ENCODE measurements around the gene WNT5B. TPM values are rescaled to one million over a fixed set of nuclear protein-coding genes. Genes with fewer than 3 reads are reported as not detected.

Gene WNT5B
- total and polyA plus RNA-seq, 9 of the 15 experiments (the other 6 are each of a cell fraction or from before 2014, with no cell fraction given) = 0.42 to 16.8 (median 5.4) TPM

DNA sequence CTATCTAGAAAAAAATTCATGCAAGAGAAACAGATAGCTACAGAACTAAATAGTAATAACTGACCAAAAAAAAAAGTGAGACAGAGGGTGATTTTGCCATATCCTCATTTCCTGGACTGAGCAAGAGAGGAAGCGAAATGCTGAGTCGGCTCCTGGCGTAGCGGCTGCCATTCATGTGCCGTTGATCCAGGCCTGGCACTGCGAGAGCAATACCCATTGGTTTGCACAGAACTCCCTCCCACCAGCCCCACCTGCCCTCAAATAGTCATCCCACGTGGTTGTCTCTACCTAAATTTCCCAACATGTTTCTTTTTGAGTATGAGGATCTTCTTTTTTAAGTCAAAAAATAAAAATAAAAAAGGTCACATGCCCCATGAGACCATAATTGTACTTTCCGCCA is 9.4 kb upstream of the WNT5B start (continued):
- TF ChIP-seq, protein P1, sequence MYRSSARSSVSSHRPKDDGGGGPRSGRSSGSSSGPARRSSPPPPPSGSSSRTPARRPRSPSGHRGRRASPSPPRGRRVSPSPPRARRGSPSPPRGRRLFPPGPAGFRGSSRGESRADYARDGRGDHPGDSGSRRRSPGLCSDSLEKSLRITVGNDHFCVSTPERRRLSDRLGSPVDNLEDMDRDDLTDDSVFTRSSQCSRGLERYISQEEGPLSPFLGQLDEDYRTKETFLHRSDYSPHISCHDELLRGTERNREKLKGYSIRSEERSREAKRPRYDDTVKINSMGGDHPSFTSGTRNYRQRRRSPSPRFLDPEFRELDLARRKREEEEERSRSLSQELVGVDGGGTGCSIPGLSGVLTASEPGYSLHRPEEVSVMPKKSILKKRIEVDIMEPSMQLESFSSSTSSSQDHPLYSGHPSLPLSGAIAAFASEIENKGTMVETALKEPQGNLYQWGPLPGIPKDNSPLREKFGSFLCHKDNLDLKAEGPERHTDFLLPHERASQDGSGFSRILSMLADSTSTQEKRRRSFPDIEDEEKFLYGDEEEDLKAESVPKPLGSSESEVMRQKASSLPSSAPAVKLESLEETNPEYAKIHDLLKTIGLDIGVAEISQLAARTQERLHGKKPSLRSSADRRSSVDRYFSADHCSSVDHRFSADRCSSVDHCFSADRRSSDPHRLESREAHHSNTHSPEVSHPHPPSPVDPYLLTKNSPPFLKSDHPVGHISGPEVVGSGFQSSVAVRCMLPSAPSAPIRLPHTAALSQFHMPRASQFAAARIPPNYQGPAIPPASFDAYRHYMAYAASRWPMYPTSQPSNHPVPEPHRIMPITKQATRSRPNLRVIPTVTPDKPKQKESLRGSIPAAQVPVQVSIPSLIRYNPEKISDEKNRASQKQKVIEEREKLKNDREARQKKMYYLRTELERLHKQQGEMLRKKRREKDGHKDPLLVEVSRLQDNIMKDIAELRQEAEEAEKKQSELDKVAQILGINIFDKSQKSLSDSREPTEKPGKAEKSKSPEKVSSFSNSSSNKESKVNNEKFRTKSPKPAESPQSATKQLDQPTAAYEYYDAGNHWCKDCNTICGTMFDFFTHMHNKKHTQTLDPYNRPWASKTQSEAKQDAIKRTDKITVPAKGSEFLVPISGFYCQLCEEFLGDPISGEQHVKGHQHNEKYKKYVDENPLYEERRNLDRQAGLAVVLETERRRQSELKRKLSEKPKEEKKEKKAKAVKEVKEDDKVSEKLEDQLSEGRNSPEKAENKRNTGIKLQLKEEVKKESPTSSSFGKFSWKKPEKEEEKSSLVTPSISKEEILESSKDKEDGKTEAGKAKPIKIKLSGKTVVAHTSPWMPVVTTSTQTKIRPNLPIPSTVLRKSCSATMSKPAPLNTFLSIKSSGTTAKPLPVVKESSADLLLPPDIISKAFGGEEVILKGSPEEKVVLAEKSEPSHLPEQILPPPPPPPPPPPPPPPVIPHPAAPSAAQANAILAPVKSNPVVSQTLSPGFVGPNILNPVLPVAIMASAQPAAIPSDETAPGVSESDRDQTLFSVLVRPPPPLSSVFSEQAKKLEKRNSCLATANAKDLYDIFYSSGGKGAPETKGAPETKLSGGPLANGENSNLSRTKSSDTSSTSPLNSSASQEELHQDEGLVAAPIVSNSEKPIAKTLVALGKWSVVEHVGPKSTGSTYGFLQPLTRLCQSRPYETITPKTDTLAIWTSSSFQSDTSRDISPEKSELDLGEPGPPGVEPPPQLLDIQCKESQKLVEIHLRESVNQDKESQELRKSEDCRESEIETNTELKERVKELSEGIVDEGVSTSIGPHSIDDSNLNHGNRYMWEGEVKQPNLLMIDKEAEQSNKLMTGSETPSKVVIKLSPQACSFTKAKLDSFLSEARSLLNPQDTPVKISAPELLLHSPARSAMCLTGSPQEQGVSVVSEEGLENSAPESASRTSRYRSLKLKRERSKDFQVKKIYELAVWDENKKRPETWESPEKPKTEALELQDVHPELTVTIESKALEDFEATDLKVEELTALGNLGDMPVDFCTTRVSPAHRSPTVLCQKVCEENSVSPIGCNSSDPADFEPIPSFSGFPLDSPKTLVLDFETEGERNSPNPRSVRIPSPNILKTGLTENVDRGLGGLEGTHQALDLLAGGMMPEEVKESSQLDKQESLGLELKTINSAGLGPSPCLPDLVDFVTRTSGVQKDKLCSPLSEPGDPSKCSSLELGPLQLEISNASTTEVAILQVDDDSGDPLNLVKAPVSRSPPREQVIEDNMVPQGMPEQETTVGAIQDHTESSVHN (IDR thresholded peaks at IDR 0.05; ENCODE audit: borderline replicate concordance in 1 of 2, low read depth in 1 of 2) = no peak

DNA sequence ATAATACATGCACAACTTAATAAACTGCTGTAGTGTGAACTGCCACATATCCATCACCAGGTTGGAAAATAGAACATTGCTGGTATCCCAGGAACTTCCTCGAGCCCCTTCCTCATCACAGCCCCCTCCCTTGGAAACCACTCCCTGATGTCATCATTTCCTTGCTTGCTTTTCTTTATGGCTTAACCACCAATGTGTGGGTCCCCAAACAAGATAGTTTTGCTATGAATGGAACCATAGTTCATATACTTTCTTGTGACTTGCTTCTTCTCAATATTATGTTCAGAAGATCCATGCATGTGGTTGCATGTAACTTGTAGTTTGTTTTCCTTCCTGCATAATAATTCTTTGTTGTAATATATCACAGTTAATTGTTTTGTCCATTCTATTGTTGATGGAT is 8.9 kb upstream of the WNT5B start:
- H3K4me2 ChIP-seq (ENCODE audit: insufficient read depth, low read length) = no peak overlapping the region
- CTCF ChIA-PET (ENCODE audit: low intra/inter-chr PET ratio) = no interaction called here
- H3K27me3 ChIP-seq (ENCODE audit: control insufficient read depth in 2 of 2, insufficient read depth in 2 of 2, low read length in 2 of 2) = no peaks in the 10 kb centered on the region
- H4K20me1 ChIP-seq (replicated peaks; ENCODE audit: control insufficient read depth, insufficient read depth, low read length) = no peaks in the 10 kb centered on the region
- BruUV-seq (replicated peaks) = no TSS peak
- ATAC-seq (no peak), FAIRE-seq (no peak), DNase-seq (ENCODE audit: extremely low read depth in 1 of 4, low spot score in 3 of 4) (no peak)
- no peaks in the 10 kb centered on the region for H3K79me2 ChIP-seq (ENCODE audit: control insufficient read depth, insufficient read depth, low read length)
- H3K9me1 ChIP-seq (ENCODE audit: control insufficient read depth, insufficient read depth, low read length) = no peaks in the 10 kb centered on the region
- no peak overlapping the region; the same call in 2 of the 3 replicates for H3K27ac ChIP-seq (ENCODE audit: extremely low read depth, low read depth, low read length)
- H3K36me3 ChIP-seq (ENCODE audit: control insufficient read depth, insufficient read depth, low read length) = no peaks in the 10 kb centered on the region
- no peaks in the 10 kb centered on the region for H3K9me3 ChIP-seq (replicated peaks; ENCODE audit: control insufficient read depth, insufficient read depth, low read depth, low read length)
- POLR2A ChIA-PET = no interaction called here
- no CpG with 5 or more reads among the region's 1 CpG for WGBS (ENCODE audit: insufficient coverage, low coverage, missing lambda C conversion rate)
- peaks cover 29 to 44% of the 10 kb centered on the region in 2 experiments for H3K4me1 ChIP-seq (replicated peaks in 1 of 2; ENCODE audit: control insufficient read depth in 2 of 2, insufficient read depth in 2 of 2, low read length in 2 of 2)
- no peak overlapping the region for H3K9ac ChIP-seq (ENCODE audit: insufficient read depth in 1 of 2, low read depth in 2 of 2, low read length in 2 of 2)
- H2AFZ ChIP-seq (ENCODE audit: low read depth, low read length) = 0 out of 2 replicates have a peak overlapping the region, but pooled peaks have one; percentile 58
- TF ChIP-seq TCF7L2 (IDR thresholded peaks at IDR 0.05; ENCODE audit: low read depth, low read length) = no peak
- TF ChIP-seq, protein P2, sequence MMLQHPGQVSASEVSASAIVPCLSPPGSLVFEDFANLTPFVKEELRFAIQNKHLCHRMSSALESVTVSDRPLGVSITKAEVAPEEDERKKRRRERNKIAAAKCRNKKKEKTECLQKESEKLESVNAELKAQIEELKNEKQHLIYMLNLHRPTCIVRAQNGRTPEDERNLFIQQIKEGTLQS (IDR thresholded peaks at IDR 0.05) = peak; percentile 34; the same call in 1 of the 2 replicates
- TF ChIP-seq, protein P2 (CRISPR knock-in tag; conservative IDR thresholded peaks at IDR 0.05) = no peak
- intact Hi-C loops (cut with micrococcal nuclease) = no loop called here
- no peak overlapping the region for H3K4me3 ChIP-seq
- in situ Hi-C loops (cut with MboI) = no loop called here

Data from K562 (cell line).